NCI-H2081 treated with DMSO at 0.1 percent for 48 hours (cell line): ENCODE measurements around the gene EPN1.

Source experiments
- DNase-seq: peaks from one replicate; lab custom pipeline; 2025; lab: John Stamatoyannopoulos, UW

EPN1 gene

DNA sequence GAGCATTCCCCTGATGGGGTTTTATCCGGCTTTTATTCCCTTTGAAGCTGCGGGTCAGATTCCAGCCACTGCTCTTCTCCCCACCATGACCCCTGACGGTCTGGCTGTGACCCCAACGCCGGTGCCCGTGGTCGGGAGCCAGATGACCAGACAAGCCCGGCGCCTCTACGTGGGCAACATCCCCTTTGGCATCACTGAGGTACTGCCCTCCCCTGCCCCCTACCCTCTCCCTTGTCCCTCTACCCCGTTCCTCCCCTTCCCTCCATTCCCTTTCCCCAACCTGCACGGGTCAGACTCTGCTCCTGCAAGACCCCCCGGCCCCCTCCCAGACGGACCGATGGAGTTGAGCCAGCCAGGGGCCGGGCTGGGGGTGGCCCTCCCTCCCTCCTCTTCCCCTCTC lies 14.0 kb upstream of the EPN1 start:
- DNase-seq, result no peak

DNA sequence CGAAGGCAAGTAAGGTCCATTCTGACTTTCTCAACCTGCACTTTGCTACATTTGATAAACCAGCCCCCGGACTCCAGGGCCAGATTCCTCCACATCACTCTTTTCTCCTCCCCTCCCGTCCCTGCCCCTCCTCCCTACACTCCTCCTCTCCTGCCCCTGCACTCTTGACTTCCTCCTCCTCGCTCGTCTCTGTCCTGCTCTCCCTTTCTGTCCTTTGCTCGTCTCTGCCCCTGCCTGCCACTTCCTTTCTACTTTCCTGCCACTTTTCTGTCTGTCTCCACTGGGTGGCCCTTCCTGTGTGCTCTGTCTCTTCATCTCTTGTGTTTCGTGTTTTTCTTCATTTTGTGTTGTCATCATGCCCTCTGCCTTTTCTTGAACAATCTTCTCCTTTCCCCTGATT lies 13.2 kb upstream of the EPN1 start:
- DNase-seq, result no peak

DNA sequence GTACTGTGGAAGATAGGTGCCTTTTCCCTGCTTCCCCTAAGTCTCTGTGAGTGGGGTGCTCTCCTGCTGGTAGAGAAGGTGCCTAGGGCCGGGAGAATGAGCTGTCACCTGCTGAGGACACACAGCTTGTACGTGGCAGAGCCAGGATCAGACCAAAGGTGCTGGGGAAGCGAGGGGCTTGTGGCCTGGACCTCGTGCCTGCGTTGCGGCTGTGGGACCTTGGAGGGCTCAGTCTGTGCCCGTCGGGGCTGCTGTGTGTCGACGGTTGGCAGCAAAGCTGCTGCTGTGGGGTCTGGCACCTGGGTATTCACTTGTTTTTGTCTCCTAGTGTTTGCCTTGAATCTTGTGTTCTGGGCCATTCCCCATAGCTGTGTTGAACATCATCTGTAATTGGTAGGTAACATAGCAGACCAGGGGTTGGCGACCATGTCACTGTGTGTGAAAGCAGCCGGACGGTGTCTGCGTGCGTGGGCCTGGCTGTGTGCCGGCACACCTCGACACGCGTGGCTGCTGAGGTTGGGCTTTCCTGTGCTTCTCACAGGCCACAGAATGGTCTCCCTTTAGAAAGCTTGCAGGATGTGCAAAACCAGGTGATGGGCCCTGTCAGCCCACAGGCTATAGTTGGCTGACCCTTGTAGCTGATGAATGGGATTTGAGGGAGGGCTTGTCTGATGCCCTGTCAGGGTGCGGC lies 11.0 kb upstream of the EPN1 start:
- no peak for DNase-seq

DNA sequence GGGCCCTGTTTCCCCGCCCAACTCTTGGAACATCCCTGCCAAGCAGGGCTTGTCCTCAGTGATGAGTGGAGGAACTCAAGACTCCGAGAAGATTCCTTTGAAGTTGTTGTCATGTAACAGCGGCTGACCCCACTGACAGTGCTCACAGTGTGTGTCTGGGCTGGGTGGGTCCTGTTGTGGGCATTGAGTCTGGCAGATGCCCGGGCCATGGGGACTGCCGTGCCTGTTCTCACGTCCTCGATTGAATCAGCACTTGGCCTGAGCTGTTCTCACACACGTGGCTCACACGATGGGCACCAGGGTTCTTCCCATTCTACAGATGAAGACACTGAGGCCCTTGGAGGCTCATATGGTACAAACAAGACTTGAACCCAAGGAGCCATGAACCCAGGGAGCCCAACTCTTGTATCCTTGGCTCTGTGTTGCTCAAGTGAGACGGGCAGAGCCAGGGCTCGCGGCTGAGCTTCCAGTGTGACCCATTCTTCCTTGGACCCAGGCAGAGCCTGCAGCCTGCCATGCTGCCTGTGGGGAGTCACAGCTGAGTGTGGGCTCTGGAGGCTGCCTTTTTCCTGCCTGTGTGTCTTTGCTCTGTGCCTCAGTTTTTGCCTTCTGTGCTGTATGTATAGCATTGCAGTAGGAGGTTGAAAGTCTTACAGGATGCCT lies 8.6 kb upstream of the EPN1 start:
- DNase-seq, result no peak

DNA sequence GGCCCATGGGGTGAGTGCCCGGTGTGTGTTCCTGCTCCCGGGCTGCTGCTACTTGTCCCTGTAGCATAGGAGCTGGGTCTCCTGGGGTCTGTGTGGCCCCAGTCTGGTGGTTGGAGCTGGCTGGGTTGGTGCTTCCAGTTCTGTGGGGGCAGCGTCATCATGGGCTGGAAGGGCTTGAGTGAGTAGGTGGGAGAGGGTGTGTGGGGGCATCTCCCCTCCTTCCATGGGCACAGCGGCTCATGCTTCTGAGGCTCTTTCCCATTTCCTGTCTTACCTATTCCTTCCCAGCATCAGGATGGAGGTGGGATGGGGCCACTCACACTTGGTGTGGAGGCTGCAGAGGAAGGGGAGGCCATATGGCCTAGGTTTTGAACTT lies 8.0 kb upstream of the EPN1 start:
- no peak for DNase-seq

DNA sequence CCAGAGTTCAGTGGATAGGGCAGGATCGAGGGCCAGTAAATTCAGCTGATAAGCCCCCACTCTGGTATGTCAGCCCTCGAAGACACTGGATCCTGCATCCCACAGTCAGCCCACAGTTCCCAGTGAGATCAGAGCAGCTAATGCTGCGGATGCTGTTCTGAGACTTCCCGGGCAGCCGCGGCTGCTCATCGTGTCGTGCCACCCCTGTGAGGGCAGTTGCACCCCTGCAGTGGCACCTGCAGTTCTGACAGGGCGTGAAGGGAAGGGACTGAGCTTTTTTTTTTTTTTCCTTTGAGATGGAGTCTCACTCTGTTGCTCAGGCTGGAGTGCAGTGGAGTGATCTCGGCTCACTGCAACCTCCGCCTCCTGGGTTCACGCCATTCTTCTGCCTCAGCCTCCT lies 7.5 kb upstream of the EPN1 start:
- no peak for DNase-seq

DNA sequence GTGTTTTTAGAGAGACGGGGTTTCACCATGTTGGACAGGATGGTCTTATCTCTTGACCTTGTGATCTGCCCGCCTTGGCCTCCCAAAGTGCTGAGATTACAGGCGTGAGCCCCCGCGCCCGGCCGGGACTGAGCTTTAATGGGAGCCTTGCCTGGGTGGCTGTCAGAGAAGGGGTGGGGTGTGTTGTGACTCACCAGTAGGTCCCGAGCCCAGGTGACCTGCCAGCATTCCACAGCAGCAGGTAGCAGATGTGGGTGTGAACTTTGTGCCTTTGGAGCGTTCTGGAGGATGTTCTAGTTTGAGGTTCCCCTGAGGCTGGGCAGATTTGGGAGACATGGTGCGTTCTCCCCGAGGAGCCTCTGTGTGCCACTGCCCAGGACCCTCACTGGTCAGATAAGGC lies 7.1 kb upstream of the EPN1 start:
- DNase-seq, result no peak

DNA sequence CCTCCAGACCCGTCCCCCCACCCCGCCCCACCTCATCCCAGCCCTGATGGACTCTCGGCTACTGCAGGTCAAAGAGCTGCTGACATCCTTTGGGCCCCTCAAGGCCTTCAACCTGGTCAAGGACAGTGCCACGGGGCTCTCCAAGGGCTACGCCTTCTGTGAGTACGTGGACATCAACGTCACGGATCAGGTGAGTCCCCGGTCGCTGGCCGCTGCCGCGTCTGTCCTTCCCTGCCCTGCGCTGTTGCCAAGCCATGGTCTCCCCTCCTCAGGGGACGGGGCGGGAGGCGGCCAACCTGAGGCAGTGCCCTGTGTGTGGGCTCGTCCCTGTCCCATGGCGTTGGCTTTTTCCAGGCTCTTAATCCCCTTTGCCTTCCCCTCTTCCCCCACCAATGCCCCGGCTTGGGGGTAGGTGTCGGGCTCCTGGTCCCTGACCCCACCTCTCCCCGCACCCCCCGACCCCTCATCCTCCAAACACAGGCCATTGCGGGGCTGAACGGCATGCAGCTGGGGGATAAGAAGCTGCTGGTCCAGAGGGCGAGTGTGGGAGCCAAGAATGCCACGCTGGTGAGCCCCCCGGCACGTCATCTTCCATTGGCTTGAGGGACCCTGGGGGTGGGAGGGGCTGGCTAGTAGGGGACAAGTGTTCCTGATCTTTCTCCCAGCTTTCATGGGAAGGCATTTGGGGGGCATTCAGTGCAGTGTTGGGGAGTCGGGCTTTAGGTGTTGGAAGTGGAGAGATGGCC lies 6.2 kb upstream of the EPN1 start:
- DNase-seq, result no peak

DNA sequence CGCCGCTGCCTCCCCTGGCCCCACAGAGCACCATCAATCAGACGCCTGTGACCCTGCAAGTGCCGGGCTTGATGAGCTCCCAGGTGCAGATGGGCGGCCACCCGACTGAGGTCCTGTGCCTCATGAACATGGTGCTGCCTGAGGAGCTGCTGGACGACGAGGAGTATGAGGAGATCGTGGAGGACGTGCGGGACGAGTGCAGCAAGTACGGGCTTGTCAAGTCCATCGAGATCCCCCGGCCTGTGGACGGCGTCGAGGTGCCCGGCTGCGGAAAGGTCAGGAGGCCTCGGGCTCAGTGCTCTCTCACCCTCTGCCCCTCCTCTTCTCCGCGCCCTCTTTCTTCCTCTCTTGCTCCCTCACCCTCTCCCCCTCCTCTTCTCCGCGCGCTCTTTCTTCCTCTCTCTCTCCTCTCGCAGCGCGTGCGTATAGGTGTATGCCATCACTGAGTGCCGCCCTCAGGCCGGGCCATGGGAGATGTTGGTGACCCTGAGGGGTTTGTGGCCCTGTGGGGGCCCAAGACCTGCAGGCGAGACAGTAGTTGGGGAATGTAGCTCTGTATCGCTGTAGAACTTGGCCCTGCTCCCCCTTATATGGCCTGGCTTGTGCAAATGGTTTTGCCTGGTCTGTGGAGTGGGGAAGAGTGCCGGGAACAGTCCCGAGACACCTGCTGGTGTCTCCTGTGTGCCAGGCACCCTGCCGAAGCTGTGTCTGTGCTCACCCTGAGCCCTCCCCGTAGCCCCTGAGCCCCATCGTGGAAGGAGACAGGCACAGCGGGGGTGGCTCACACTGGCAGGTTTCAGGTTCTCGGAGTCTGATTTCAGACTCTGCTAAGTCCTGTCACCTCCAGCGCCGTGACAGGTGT lies 5.4 kb upstream of the EPN1 start:
- DNase-seq, result no peak

DNA sequence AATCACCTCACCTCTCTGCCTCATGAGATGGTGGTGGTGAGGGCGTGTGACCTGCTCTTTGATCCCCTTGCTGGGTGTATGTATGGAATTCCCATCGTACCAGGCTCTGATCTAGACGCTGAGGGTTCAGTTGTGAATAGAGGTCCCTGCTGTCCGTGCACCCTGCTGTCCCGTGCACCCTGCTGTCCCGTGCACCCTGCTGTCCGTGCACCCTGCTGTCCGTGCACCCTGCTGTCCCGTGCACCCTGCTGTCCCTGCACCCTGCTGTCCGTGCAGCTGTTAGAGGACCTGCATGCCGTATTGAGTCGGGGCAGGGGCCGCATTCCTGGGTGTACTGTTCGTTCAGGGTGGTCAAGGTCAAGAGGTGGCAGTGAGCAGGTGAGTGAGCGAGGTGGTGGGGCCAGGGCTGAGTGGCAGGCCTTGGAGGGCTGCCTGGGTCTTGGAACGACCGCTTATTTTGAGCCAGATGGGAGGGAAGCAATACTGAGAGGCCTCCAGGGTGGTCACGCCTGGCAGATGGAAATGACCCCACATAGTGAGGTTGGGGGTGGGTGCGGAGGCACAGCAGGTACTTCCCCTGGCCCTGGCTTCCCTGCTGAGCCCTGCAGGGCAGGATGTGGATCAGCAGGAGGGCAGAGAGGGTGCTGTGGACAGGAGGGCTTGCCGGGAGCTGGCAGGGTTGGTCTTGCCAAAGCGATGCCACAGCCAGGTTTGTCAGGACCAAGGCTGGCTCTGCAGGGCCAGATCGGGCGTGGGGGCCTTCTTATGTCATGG lies 4.6 kb upstream of the EPN1 start:
- DNase-seq, result no peak

DNA sequence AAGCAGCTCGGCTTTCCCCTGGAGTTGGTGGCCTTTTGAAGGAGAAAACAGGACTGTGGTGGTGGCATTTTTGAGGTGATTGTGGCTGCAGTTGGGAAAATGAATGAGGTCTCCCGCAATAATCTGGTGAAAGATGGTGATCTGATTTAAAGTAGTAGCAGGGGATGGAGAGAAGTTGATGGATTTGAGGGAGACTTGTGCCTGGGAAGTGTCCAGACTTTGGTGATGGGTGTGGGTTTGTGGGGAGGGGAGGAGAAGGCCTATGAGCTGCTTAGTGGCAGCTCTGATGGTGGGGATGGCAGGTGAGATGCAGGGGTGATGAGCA lies 4.0 kb upstream of the EPN1 start:
- DNase-seq, result no peak

DNA sequence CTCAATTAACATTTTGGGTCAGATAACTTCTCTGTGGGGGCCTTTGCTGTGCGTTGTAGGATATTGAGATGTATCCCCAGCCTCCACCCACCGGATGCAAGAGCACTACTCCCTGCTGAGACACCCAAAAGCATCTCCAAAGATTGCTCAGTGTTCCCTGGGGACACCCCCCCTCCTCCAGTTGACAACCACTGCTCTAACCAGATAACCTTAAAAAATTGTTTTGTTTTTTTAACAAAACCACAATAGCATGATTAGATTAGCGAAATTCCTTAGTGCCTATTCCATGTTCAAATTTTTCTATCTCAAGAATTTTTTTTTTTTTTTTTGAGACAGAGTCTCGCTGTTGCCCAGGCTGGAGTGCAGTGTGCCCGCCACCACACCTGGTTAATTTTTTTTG lies 2.6 kb upstream of the EPN1 start:
- DNase-seq, result no peak

DNA sequence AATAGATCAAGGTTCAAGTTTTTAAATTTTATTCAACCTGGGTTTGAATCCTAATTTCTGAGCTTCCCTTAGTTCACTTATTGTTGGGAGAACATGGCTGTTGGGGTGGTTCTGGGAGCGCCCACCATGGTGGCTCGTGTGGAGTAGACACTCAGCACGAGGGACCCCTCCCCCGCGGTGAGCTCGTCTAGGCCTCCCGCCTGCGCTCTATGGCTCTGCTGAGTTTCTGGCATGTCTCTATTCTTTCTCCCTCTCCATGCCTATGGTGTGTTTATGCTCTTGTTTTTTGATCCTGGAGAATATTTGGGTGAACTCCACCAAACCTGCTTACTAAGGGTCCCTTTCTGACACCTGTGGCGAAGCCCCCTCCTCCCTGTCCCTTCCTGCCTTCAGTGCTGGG lies 1.6 kb upstream of the EPN1 start:
- no peak for DNase-seq

DNA sequence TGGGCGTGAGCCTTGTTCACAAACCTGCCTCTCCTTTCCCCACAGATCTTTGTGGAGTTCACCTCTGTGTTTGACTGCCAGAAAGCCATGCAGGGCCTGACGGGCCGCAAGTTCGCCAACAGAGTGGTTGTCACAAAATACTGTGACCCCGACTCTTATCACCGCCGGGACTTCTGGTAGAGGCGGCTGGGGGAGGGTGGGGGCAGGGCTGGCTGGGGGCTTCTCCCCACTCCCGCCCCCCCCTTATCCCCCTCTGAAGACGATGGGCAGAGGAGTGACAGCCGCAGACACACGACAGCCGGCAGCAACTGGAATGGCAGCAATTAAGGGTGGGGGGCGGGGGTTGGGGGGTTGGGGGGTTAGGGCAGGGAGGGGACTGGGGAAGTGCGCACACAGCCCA lies 1.1 kb upstream of the EPN1 start:
- no peak for DNase-seq

DNA sequence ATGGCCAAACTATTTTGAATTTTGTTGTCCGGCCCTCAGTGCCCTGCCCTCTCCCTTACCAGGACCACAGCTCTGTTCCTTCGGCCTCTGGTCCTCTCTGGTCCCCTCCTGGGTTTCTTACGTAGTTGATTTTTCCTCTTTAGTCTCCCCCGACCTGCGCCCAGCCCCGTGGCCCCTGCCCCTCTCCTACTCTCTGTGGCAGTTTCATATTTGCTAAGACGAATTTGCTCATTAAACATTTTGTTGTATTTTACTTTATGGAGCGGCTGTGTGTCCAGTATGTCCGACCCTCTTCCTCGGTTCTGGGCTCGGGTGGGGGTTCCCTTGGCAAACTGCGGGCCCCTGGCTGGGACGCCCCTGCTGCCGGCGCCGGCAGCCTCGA lies 576 bp upstream of the EPN1 start:
- no peak for DNase-seq

DNA sequence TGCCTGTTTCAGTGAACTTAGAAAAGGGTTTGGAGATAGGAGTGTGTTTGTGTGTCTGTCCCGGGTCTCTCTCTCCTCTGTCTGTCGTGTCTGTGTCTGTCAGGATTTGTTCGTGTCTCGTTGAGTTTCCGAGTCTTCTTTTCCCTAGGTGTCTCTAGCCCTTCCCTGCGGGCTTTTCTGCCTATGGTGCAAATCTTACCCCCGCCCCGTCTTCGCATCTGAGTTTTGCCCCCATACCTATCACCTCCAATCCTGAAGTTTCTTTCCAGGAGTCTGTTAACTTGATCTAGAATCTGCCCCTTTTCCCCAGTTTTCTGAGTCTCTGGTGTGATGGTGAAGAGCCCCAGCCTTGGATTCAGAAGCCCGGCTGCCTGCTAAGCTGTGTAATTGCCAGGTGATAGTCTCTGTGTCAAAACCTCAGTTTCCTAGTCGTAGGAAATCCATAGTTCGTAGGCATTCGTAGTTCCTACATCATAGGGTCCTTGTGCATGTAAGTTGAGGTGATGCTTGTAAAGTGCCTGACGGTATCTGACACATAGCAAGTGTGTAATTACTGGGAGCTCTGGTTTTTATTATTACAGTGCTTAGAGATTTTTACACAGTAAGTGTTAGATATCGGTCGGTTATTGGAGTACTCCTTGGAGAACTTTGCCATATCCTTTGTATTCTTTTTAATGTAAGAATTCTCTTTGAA lies 782 bp downstream of the EPN1 start:
- no peak for DNase-seq

DNA sequence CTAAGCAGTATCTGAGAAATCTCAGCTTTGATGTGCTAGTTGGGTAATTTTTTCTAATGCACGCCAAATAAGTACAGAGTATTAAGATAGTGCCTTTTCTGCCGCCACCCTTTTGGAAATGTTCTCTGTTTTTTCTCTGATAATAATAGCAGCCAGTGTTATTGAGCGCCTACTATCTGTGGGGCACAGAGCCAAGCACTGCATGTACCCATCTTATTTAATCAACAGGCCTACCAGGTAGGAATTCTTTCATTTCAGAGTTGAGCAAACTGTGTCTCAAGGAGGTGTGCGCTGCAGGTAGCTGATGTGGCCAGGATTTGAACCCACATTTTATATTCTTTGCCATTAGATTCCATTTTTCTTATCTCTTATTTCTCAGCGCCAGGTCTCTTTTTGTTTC lies 1.4 kb downstream of the EPN1 start:
- DNase-seq, result no peak

DNA sequence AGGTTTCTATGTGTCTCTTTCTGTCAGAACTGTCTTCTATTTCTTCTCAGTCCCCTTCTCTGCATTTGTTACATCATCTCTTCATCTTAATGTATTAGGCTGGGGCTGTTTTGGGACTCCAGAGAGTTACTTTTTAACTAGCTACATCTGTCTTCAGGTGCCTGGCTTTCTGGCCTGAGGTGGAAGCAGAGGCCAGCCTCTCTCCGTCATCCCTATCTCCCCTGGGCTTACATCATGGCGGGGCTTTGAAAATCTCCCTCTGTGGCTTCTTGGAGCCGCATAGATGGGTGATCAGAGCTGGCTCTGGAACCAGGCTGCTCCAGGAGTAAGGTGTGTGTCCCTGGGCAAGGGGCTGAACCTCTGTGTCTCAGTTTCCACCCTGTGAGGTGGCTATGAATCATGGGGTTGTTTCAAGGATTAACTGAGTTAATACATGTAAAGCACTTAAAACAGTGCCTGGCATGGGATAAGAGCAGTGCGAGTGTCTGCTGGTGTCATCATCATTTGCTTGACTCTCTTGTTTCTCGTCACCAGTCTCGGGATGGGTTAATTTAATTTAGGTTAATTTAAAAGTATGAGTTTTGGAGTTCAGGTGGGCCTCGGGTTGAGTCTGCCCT lies 2.0 kb downstream of the EPN1 start:
- DNase-seq, result no peak

DNA sequence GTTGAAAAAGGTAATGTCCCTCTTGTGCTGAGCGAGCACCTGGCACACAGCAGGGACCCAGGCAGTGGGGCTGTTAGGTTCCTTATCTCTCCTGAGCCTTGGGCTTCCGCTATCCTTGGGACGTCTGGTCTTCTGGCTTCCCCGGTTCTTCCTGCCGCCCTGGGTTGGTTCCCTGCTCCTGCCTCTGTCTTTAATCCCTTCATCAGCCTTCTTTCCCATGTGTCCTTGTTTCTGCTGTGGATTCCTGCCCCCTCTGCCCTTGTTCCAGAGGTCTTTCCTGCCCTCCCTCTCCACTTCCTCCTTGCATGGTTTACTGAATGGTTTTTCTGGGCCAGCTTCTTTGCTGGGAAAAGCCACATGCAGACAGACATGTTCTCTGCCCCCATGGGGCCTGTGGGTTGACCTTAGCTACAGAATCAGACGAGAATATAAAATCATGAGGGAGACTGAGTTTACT lies 2.6 kb downstream of the EPN1 start:
- no peak for DNase-seq

DNA sequence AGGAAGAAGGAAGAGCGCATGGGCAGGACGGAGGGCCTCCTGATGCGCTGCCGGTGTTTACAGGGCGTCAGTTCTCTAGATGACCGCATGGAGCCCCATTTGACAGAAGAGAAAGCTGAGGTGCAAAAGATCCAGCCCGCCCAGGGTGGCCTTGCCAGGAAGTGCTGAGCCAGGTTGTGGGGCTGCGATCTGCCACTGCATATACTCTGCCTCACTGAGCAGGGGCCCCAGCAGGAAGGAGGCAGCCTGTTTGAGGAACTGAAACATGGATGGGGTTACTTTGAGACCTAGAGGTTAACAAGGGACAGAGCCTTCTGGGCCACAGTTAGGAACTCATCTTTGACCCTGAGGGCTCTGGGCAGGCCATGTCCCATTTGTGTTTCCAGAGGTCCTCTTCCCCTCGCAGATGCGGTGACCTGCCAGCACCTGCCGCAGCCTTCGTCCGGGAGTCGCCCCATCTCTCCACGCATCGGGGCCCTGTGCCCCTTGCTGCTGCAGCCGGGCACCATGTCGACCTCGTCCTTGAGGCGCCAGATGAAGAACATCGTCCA lies 3.2 kb downstream of the EPN1 start:
- no peak for DNase-seq
